ENCODE data around the gene SMARCD2.
"Not testable (repeated sequence)": the region's sequence is repeated elsewhere in the genome, so short reads cannot be mapped to it uniquely, and the experiment has no call there.

- not testable (repeated sequence) for TF ChIP-seq EZH2 (IDR thresholded peaks at IDR 0.05); POLR2AphosphoS5 (IDR thresholded peaks at IDR 0.05; ENCODE audit: borderline replicate concordance, low read depth, low read length)
These were observed 24.1 kb upstream of the SMARCD2 start for GRCh38 chr17:63866625-63867024.

Data from SK-N-MC (cell line).